Measurements from ENCODE around the gene TRIM41.
"Not testable (repeated sequence)": the region's sequence is repeated elsewhere in the genome, so short reads cannot be mapped to it uniquely, and the experiment has no call there.

TRIM41 gene

GRCh38 chr5:181223058-181223728 is at the start of gene TRIM41:
Gene TRIM41 (plus strand): TSS chr5:181223281. CDS start chr5:181224000, 719 bp downstream.
- no peak for DNase-seq

GRCh38 chr5:181173420-181174342 is 49.4 kb upstream of the TRIM41 start:
- no peak for DNase-seq

- no peak for DNase-seq
Observed at GRCh38 chr5:181176254-181176952, 46.7 kb upstream of the TRIM41 start.

GRCh38 chr5:181177559-181177958 is 45.5 kb upstream of the TRIM41 start:
- not testable (repeated sequence) for DNase-seq

GRCh38 chr5:181181650-181182565 is 41.2 kb upstream of the TRIM41 start:
- DNase-seq: no peak

- no peak for DNase-seq
Observed at GRCh38 chr5:181182651-181183050, 40.4 kb upstream of the TRIM41 start.

GRCh38 chr5:181184845-181185216 is 38.2 kb upstream of the TRIM41 start:
- DNase-seq: no peak

- DNase-seq: no peak
Observed at GRCh38 chr5:181185560-181185959, 37.5 kb upstream of the TRIM41 start.

- no peak for DNase-seq
Observed at GRCh38 chr5:181186022-181186421, 37.1 kb upstream of the TRIM41 start.

GRCh38 chr5:181186986-181187499 is 36.0 kb upstream of the TRIM41 start:
- DNase-seq: no peak

GRCh38 chr5:181187500-181188213 is 35.4 kb upstream of the TRIM41 start:
- DNase-seq: no peak

GRCh38 chr5:181188700-181189362 is 34.2 kb upstream of the TRIM41 start:
- no peak for DNase-seq

- no peak for DNase-seq
Observed at GRCh38 chr5:181189363-181189961, 33.6 kb upstream of the TRIM41 start.

- DNase-seq: no peak
Observed at GRCh38 chr5:181189962-181190710, 32.9 kb upstream of the TRIM41 start.

GRCh38 chr5:181190711-181191525 is 32.2 kb upstream of the TRIM41 start:
- DNase-seq: no peak

GRCh38 chr5:181191526-181192336 is 31.4 kb upstream of the TRIM41 start:
- DNase-seq: no peak

GRCh38 chr5:181192337-181193046 is 30.6 kb upstream of the TRIM41 start:
- no peak for DNase-seq
